Breast epithelium (tissue), 3 donors: Measurements from ENCODE around the gene MBD3.

ENCODE experiments used
- POLR2AphosphoS5 ChIP-seq, 3 donors: sonication (generic); formaldehyde crosslinking; IDR thresholded peaks; one replicate each; pipeline ENCODE4 v1.6.1; 2017; ENCODE audit warnings: antibody characterized with exemption in 3 of 3
- TF ChIP-seq, protein P1 (sequence below), 3 donors: fragments of 450-650 bp; IDR thresholded peaks; one replicate each; pipeline ENCODE4 v1.5.1; 2016 to 2017; ENCODE audit warnings: antibody characterized with exemption in 3 of 3, mild to moderate bottlenecking in 3 of 3, moderate library complexity in 3 of 3

DNA sequence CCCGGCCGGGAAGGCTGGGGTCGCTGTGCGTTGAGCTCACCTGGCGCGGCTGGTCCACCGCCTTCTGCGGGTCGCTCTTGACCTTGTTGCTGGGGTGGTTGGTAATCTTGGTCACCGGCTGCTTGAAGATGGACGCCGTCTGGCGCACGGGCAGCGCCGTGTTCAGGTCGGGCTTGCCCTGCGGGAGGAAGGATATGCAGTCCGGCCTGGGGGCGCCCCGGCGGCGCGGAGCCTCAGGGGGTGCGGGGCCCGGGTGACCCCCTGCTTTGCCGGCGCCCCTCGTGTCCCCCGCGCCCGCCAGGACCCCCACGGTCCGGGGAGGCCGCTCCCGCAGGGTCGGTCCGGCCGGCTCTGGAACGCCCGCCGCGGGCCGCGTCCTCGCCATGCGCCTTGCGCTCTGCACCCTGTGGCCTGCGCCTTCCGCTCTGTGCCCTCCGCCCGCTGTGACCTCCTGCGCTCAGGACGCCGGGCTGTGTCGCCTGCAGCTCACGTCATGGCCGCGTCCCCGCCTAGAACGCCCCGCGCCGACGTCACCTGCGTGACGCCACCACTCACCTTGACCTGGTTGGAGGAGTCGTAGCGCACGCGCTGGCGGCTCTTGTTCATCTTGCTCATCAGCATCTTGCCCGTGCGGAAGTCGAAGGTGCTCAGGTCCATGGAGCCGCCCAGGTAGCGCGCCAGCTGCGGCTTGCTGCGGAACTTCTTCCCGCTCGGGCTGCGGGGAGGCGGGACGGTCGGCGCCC, 8.0 kb downstream of the MBD3 start:
- TF ChIP-seq POLR2AphosphoS5 (IDR thresholded peaks at IDR 0.05), result no peak
- TF ChIP-seq, protein P1, sequence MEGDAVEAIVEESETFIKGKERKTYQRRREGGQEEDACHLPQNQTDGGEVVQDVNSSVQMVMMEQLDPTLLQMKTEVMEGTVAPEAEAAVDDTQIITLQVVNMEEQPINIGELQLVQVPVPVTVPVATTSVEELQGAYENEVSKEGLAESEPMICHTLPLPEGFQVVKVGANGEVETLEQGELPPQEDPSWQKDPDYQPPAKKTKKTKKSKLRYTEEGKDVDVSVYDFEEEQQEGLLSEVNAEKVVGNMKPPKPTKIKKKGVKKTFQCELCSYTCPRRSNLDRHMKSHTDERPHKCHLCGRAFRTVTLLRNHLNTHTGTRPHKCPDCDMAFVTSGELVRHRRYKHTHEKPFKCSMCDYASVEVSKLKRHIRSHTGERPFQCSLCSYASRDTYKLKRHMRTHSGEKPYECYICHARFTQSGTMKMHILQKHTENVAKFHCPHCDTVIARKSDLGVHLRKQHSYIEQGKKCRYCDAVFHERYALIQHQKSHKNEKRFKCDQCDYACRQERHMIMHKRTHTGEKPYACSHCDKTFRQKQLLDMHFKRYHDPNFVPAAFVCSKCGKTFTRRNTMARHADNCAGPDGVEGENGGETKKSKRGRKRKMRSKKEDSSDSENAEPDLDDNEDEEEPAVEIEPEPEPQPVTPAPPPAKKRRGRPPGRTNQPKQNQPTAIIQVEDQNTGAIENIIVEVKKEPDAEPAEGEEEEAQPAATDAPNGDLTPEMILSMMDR (IDR thresholded peaks at IDR 0.05), result no peak
